Cortex of kidney (tissue), 1 donor: ENCODE results near the gene ST8SIA6.

Source experiments
- DNase-seq: peaks from one replicate; lab custom pipeline; 2025; lab: John Stamatoyannopoulos, UW

The ST8SIA6 gene

DNA sequence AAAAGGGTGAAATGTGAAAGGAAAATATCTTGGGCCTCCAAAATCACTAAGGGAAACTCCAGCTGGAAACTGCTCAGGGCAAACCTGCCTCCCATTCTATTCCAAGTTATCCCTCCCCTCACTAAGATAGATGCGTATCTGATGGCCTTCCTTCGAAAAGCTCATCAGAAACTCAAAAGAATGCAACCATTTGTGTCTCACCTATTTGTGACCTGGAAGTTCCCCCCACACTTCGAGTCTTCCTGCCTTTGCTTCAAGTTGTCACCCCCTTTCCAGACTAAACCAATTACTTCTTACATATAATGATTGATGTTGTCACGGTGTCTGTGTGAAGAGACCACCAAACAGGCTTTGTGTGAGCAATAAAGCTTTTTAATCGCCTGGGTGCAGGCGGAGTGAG, 69.3 kb downstream of the ST8SIA6 start:
- DNase-seq, result no peak

DNA sequence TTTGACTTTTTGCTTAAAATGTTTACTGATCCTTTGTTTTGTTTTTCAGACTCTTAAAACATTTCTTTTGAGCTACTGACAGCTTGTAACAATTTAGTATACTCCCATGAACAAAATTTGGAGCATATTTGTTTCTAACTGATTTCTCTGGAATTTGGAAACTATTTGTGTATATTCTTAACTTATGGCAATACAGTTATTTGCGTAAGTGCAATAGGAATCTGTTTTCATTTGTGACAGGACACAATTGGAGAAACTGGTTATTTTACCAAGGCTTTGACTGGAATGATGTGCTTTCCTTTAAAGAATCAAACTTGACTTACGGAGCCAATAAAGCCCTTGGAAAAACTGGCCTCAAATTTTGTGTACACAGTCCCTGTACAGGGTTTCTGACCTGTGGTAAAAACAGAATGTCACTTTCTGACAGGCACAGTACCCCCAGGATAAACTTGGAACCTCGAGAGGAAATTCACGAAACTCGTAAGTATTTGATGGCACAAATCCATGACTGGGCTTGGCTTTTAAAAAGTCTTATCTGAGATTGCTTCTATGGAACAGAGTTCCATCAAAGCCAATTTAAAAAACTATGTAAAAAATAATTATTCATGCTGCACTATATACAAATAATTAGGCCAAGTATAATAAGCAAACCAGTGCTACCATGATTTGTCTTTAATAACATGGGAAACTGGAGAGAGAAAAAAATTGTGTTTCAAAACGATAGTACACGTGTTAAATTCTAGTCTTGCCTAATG, 70.4 kb downstream of the ST8SIA6 start:
- no peak for DNase-seq

DNA sequence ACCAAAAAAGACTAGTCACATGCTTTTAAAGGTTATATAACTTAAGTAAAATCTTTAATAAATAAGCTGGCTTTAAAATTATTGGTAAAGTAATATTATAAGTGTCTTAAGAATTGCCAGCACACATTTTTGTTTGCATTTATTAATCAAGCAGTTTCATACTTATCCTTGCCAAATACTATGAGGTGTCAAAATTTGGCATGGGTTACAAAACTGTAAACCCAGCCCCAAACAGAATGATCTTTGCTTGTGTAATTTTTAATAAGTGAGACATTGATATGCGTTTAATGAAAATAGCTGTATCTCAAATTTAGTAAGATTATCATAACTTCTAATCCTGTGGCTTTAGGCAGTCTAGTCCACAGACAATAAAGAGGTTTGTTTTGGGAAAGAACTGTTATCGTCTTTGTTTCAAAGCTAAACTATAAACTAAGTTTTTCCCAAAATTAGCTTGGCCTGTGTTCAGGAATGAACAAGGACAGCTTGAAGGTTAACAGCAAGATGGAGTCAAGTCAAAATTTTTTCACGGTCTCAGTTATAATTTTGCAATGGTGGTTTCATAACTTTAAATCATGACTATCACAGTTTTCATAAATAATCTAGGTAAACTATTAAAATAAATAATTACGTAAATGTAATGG, 72.8 kb downstream of the ST8SIA6 start:
- DNase-seq, result no peak

DNA sequence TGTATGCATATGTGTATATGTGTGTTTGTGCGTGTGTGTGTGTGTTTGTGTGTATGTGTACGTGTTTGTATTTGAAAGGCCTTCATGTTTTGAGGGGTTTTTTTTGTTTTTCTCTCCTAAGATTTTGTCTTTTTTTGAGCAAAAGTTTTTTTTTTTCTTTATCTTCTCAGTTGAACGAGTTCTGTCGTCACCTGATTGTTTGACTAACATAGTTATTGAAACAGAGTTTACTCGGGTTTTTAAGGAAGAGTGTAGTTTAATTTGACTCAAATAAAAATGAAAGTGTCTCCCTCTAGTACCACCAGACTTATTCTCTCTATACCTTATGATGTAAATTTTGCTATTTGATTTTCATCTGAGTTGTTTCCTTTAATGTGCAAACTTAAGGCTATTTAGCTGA, 73.5 kb downstream of the ST8SIA6 start:
- no peak for DNase-seq

DNA sequence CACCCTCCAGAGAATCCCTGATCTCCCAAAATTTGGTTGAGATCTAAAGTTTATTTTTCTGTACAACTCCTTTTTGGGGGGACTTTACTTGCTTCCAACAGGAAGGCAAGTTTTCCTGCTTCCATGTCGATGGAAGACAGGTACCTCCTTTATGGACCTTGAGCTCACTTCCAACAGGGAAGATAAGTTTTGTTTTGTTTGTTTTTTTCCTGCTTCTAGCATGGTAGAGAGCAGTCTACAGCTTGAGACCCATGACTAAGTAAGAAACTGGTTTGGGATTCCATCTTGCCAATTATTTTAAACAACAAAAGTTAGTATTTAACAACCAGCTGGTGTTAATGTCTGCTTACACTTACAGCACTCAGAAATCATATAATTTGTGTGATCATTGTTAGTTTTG, 74.4 kb downstream of the ST8SIA6 start:
- DNase-seq, result no peak

DNA sequence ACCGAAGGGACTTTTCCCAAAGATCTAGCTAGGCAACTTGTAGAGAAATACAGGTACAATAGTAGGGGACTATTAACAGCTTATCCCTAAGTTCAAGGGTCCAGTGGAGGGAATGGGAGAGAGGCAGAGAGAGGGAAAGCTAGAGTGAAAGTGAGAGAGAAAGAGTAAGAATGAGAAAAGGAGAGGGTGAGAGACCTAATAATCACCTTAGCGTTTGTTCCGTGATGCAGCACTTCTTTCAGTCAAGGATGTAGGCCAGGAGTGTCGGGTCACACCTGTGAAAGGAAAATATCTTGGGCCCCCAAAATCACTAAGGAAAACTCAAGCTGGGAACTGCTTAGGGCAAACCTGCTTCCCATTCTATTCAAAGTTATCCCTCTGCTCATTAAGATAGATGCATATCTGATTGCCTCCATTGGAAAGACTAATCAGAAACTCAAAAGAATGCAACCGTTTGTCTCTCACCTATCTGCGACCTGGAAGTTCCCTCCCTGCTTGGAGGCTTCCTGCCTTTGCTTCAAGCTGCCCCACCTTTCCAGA, 75.2 kb downstream of the ST8SIA6 start:
- DNase-seq, result no peak

DNA sequence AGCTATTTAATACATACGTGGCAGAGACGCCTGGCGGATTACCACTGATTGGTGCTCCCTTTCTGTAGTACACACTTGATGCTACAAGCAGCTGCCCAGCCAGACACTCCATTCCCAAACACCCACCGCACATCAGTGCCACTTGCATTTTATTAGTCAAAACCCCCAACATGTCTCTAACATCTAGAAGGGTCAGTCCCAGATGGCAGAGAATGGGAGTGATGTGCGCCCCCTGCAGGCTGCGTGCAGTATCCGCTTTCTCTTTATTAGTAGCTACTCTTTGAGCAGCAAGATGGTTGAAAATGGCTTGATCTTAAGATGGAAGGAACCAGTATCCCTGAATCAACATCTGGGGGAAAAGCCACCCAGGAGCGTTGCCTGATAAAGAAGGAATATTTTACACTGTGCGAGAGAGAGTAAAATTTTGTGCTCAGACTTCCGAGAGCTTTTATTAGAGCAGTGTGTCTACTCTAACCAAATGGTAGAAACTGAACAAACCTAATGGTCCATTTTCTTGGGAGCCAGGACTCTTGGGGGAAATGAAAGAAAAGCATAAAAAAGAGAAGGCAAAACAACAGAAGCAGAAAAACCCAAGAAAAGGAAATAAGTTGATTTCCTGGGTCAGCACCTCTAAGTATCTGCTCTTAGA, 78.3 kb downstream of the ST8SIA6 start:
- no peak for DNase-seq

DNA sequence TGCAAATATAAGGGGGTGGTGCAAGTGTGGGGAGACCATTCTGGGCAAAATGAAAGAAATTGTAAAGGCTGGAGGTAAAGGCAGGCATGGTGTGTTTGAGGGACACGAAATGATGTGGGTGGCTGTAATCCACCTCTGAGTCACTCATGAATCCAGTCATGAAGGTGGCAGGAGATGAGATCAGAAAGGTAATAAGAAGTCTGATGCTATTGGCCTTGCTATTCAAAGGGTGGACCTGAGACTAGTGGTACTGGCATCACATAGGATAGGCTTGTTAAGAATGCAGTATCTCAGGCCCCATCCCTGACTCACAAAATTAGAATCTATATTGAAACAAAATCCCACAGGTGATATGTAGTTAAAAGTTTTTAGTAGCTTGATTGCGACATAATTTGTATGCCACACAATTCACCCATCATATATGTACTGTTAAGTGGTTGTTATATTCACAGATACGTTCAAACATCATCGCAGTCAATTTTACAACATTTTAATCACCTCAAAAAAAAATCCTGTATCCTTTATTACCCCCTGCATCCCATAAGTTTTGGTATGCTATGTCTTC, 85.6 kb downstream of the ST8SIA6 start:
- no peak for DNase-seq

DNA sequence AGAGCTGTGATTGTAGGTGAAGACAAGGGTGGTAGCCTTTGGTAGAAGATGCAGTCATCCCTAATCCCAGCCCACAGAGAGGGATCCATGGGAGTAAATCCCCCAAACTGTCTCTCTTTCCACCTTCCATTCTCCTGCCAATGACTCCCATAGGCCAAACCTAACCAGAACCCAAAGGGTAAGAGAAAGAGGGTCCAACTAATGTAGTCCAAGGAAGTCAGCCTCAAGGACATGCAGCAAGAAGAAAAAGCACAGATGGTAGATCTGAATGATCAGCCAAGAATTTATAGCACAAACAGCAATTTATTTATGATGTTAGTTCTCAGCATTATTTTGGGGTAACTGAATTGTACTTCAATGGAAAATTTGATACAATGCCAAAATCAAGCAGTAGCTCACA, 87.7 kb downstream of the ST8SIA6 start:
- no peak for DNase-seq

DNA sequence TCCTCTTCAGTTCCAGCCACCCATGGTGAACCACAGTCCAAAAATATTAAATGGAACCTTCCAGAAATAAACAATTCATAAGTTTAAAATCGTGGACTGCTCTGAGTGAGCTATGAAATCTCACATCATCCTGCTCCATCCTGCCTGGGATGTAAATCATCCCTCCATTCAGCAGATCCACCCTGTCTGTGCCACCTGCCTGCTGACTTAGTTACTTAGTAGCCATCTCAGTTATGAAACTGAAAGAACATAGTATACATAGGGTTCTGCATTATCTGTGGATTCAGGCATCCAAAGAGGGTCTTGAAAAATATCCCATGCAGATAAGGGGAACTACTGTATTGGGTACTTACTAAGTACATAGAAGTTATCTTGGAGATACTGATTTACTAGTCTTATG, 89.0 kb downstream of the ST8SIA6 start:
- DNase-seq, result no peak

DNA sequence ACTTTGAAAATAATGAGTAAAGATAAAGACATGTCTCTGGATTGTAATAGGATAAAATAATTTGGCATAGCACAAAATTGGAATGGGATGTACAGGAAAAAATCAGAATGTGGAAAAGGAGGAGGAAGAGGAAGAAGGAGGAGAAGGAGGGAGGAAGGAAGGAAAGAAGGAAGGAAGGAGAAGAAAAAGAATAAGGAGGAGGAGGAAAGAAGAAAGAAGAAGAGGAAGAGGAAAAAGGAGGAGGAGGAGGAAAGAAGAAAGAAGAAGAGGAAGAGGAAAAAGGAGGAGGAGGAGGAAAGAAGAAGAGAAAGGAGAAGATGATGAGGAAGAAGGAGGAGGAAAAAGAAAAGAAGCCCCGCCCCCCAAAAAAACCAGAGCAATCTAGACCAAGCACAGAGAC, 95.9 kb downstream of the ST8SIA6 start:
- no peak for DNase-seq

DNA sequence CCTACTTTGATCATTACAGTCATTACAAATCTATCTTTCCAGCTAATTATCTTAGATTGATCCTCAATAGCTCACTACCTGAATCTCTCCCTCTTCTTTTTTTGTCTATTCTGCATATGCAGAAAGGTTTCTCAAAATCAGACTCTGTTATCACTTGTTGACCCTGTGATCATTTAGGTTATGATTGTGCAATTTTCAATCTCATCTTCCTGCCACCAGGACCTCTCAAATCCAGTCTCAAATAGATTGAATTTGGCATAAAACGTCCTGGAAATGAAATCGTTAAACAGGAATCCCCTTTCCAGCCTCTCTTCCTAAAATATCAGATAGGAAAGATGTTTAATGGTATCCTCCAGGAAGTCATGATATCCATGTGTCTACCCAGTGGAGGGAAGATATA, 96.6 kb downstream of the ST8SIA6 start:
- DNase-seq, result no peak

DNA sequence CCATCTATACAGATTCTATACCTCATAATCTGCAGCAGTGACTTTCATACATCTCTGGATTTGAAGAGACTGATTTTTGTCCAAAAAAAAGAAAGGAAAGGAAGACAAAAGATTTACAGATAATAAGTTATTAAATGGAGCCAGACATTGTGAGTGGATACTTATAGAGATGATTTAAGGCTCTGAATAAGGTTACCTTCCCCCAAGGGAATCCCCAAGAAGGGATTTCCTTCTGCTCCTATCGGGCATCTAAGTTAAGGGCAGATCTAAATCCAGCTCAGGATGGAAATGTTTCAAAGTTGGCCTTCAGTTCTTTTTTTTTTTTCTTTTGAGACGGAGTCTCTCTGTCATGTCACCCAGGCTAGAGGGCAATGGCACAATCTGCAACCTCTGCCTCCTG, 97.6 kb downstream of the ST8SIA6 start:
- no peak for DNase-seq

DNA sequence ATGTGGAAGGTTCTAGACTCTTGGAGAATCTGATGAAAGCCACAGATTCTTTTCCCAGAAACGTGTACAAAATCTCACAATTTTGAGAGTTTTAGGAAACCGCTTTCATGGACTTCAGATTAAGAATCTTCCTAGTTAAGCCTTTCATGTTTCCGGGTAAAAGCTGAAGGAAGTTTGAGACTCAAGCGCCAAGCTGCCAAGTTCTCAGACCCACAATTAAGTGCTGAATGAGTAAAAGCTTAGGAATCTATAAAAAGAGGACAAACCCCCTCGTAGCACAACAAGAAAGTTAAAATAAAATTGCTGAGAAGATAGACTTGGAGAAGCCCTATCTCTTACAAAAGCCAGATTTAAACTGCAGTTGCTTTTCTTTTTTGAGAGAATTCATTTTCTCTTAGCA, 99.6 kb downstream of the ST8SIA6 start:
- DNase-seq, result no peak

DNA sequence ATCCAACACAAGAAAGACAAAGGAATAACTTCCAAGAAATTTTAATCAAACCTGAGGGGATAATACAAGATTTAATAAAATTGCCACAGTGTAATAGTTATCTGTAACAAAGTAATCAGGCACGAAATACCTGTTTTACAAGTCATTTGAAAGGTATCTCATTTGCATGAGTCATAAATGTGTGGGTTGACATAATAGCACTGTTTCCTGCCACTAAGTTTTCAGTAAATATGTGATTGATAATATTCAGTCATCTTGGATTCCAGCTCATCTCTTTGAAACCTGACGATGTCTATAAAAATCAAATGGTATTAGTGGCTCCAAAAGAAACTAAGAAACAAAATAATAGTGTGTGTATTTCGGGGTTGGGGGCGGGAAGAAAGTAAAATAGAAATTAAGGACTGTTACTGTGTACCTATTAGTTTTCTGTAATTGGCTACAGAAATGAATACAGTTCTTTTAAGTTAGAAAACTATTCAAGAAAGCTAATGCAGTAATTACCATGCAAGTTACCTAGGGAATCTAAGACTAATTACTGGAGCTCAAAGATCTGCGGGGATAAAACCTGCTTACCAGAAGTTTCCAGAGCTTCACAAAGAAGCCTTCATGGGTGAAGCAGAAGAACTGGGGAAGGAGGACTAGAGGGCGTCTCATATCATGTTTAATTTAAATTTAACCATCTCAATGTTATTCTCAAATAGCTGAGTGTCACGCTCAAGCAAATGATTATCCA, 100.7 kb downstream of the ST8SIA6 start:
- DNase-seq, result no peak

DNA sequence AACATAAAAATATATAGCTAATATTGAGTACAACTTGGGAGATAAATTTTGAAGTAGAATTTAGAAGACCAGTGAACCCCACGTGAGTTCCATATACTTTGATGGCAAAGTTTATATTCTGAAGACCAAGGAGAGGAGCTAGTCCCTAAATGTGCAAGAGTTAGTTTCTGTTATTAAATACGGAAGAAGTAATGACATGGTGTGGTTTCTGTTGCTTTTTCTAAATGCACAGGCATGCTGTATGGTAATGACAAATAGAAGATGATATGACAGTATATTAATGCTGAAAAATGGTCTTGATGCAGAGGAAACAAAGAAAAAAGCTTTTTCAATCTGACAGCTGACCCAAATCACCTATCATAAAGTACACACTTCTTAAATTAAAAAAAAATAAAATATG, 101.8 kb downstream of the ST8SIA6 start:
- no peak for DNase-seq

DNA sequence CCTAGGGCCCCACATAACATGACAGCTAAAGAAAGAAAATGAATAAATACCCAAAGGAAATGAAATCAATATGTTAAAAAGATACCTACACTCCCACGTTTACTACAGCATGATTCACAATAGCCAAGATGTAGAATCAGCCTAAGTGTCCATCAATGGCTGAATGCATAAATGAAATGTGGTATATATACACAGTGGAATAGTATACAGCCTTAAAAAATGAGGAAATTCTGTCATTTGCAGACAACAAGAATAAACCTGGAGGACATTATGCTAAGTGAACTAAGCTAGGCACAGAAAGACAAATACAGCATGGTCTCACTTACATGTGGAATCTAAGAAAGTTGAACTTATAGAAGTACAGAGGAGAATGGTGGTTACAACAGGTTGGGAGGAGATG, 102.9 kb downstream of the ST8SIA6 start:
- DNase-seq, result no peak

DNA sequence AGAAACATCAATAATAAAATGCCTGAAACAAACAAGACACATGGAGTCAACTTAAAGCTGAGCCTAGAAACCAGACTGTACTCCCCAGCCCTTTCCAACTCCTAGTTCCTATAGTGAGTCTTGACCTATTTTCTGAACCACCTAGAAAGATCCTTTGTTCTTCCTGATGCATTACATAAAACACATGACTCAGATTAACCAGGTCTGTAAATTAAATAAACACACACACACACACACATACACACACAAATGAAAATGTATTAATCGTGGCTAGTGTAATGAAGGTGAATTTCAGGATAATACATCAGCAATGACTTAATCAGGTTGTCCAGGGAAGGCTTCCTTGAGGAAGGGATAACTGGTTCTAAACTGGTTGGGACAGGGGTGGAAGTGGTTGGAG, 104.7 kb downstream of the ST8SIA6 start:
- DNase-seq, result no peak

DNA sequence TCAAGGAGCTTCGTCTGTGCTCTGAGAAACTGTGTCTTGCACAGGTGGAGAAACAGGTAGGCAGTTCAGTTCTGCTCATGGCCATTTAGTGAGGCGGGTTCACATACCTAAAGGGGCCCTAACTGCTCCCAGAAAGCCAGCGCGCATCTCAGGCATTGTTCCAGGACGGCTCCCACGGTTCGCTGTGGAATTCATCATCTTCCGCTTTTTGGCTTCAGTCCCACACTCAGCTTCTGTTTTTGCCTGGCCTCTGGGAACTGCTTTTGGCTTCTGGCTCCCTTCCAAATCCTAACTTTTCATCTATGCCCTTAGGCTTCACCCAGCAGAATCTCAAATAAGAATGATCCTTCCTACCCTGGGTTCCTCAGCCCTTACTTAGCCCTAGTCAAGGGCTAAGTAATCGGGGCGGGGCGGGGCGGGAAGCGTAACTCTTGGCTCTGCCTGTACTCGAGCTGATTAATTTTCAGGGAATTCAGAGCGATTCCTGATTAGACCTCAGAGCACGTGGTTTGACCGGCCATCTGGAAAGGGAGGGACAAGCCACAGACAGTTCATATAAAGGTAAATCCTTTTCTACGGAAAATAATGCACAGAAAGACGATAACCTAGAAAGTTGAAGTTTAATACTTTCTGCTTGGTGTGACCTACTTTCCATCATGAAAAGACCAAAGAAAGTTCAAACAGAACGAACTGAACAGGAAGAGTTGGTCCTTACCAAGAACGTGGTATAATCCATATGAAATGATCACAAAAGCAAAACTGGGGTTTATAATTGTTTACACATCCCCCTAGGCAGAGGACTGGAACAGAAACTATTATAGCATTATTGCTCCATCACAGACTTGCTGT, 105.7 kb downstream of the ST8SIA6 start:
- DNase-seq, result no peak

DNA sequence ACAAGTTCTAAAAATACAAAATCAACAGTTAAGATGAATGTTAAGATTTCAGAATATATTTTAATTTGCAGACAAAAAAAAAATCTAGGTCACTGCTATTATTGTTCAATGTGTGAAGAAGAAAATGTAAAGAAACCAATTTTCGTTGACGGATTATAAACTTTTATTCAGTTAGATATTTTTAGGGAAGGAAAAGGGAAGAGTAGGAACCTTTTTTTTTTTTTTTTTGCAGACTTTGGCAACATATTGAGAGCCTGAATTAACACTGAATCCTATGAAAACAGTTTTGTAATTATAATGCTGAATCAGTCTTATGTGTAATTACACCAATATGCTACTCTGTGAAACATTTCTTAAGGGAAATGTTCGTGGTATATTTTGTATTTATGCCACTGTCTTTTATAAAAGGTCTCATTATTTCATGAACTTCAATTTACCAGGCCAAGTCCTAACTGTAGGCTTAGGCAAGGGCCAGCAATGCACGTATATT, 106.3 kb downstream of the ST8SIA6 start:
- no peak for DNase-seq

DNA sequence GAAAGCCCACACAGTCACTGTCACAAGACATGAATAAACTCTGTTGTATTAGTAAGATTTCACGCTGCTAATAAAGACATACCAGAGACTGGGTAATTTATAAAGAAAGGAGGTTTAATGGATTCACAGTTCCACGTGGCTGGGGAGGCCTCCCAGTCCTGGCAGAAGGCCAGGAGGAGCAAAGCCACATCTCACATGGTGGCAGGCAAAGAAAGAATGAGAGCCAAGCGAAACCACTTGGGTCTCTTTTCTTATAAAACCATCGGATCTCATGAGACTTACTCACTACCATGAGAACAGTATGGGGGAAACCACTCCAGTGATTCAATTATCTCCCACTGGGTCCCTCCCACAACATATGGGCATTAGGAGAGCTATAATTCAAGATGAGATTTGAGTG, 110.2 kb downstream of the ST8SIA6 start:
- DNase-seq, result no peak
